ENCODE data around the gene CD82.

The CD82 gene

GRCh38 chr11:44631831-44632230, 66.4 kb downstream of the CD82 start:
- H3K27ac ChIP-seq = no peak overlapping the region
- TF ChIP-seq CTCF (IDR thresholded peaks at IDR 0.05) = no peak
- no peak for TF ChIP-seq ZFX (IDR thresholded peaks at IDR 0.05; ENCODE audit: borderline replicate concordance)

GRCh38 chr11:44632466-44633123, 67.1 kb downstream of the CD82 start:
- no peak overlapping the region for H3K27ac ChIP-seq
- no peak for TF ChIP-seq ZFX (IDR thresholded peaks at IDR 0.05; ENCODE audit: borderline replicate concordance)
- peak; percentile 66 for TF ChIP-seq CTCF (IDR thresholded peaks at IDR 0.05)

- TF ChIP-seq ZFX (IDR thresholded peaks at IDR 0.05; ENCODE audit: borderline replicate concordance) (no peak), CTCF (IDR thresholded peaks at IDR 0.05) (peak; percentile 16)
- no peak overlapping the region for H3K27ac ChIP-seq
These were observed 68.2 kb downstream of the CD82 start for GRCh38 chr11:44633641-44634040.

GRCh38 chr11:44634401-44635281, 69.2 kb downstream of the CD82 start:
- no peak overlapping the region for H3K27ac ChIP-seq
- no peak for TF ChIP-seq CTCF (IDR thresholded peaks at IDR 0.05)
- TF ChIP-seq ZFX (IDR thresholded peaks at IDR 0.05; ENCODE audit: borderline replicate concordance) = no peak

- TF ChIP-seq CTCF (IDR thresholded peaks at IDR 0.05) = no peak
- TF ChIP-seq ZFX (IDR thresholded peaks at IDR 0.05; ENCODE audit: borderline replicate concordance) = no peak
These were observed 72.0 kb downstream of the CD82 start for GRCh38 chr11:44637487-44637886.

GRCh38 chr11:44638032-44638431, 72.6 kb downstream of the CD82 start:
- no peak for TF ChIP-seq ZFX (IDR thresholded peaks at IDR 0.05; ENCODE audit: borderline replicate concordance)
- no peak for TF ChIP-seq CTCF (IDR thresholded peaks at IDR 0.05)
- H3K27ac ChIP-seq = no peak overlapping the region

More at GRCh38 chr11:44637487-44637886, 72.0 kb downstream of the CD82 start:
- no peak overlapping the region for H3K27ac ChIP-seq

- H3K27ac ChIP-seq = no peak overlapping the region
- TF ChIP-seq ZFX (IDR thresholded peaks at IDR 0.05; ENCODE audit: borderline replicate concordance) (no peak), CTCF (IDR thresholded peaks at IDR 0.05) (no peak)
These were observed 77.8 kb downstream of the CD82 start for GRCh38 chr11:44643217-44643616.
